ENCODE data around the gene MAP2K7.
A peak's percentile ranks its signal among the peaks of the same experiment; 100 is the strongest.
"Not testable (repeated sequence)": the region's sequence is repeated elsewhere in the genome, so short reads cannot be mapped to it uniquely, and the experiment has no call there.

The MAP2K7 gene

GRCh38 chr19:7858109-7858770 lies 45.4 kb upstream of the MAP2K7 start:
- no peak for TF ChIP-seq CTCF (IDR thresholded peaks at IDR 0.05; ENCODE audit: extremely low read depth, insufficient read depth, missing control alignments)
- in situ Hi-C loops (cut with MboI; ENCODE audit: low pct_unique_long_range_greater_than_20kb, low sequenced_read_pairs, unreplicated experiment), result no loop called here
- DNase-seq (ENCODE audit: low spot score), result peak; percentile 16

- in situ Hi-C loops (cut with MboI; ENCODE audit: low pct_unique_long_range_greater_than_20kb, low sequenced_read_pairs, unreplicated experiment), result not testable (repeated sequence)
- peak; percentile 11 for DNase-seq (ENCODE audit: low spot score)
These were observed 44.6 kb upstream of the MAP2K7 start for GRCh38 chr19:7859087-7859486.

GRCh38 chr19:7859831-7860713 lies 43.6 kb upstream of the MAP2K7 start:
- TF ChIP-seq CTCF (IDR thresholded peaks at IDR 0.05; ENCODE audit: extremely low read depth, insufficient read depth, missing control alignments), result no peak
- in situ Hi-C loops (cut with MboI; ENCODE audit: low pct_unique_long_range_greater_than_20kb, low sequenced_read_pairs, unreplicated experiment), result no loop called here
- no peak for DNase-seq (ENCODE audit: low spot score)

GRCh38 chr19:7860714-7861618 lies 42.7 kb upstream of the MAP2K7 start:
- in situ Hi-C loops (cut with MboI; ENCODE audit: low pct_unique_long_range_greater_than_20kb, low sequenced_read_pairs, unreplicated experiment), result no loop called here
- no peak for DNase-seq (ENCODE audit: low spot score)
- TF ChIP-seq CTCF (IDR thresholded peaks at IDR 0.05; ENCODE audit: extremely low read depth, insufficient read depth, missing control alignments), result no peak

- peak; percentile 41 for TF ChIP-seq CTCF (IDR thresholded peaks at IDR 0.05; ENCODE audit: extremely low read depth, insufficient read depth, missing control alignments)
- DNase-seq (ENCODE audit: low spot score), result no peak
- in situ Hi-C loops (cut with MboI; ENCODE audit: low pct_unique_long_range_greater_than_20kb, low sequenced_read_pairs, unreplicated experiment), result no loop called here
These were observed 41.9 kb upstream of the MAP2K7 start for GRCh38 chr19:7861619-7862412.

GRCh38 chr19:7862413-7862951 lies 41.2 kb upstream of the MAP2K7 start:
- in situ Hi-C loops (cut with MboI; ENCODE audit: low pct_unique_long_range_greater_than_20kb, low sequenced_read_pairs, unreplicated experiment), result no loop called here
- no peak for TF ChIP-seq CTCF (IDR thresholded peaks at IDR 0.05; ENCODE audit: extremely low read depth, insufficient read depth, missing control alignments)
- DNase-seq (ENCODE audit: low spot score), result peak; percentile 98

Data from GM13977 (cell line).